GM23338 (cell line): ENCODE results near the gene WDR75. TPM values are rescaled to one million over a fixed set of nuclear protein-coding genes. Genes with fewer than 3 reads are reported as not detected.

ENCODE experiments used
- ATAC-seq: fragments of 200-7000 bp; cut with Tn5 transposase; 3 replicates; pipeline ENCODE4 v1.9.1; 2020
- DNase-seq: peaks from one replicate; pipeline ENCODE4 v3.0.0-alpha.2; 2015; ENCODE audit warnings: low spot score
- H2AFZ ChIP-seq: fragments of 200-600 bp; sonication (generic); 2 replicates; pipeline ENCODE4 v1.8.0; 2016; ENCODE audit warnings: antibody characterized with exemption, mild to moderate bottlenecking, moderate library complexity
- H3F3A ChIP-seq: fragments of 200-600 bp; sonication (generic); replicated peaks from 2 replicates; pipeline ENCODE4 v1.8.0; 2017; ENCODE audit warnings: antibody characterized with exemption, mixed run types, low read depth
- H3K27ac ChIP-seq: fragments of 200-600 bp; sonication (generic); 2 replicates; pipeline ENCODE4 v1.6.1; 2016; ENCODE audit warnings: low read depth
- H3K27me3 ChIP-seq: fragments of 200-600 bp; sonication (generic); 2 replicates; pipeline ENCODE4 v1.8.0; 2016; ENCODE audit warnings: mild to moderate bottlenecking, mixed run types, moderate library complexity; ENCODE audit not compliant: insufficient read depth
- H3K36me3 ChIP-seq: fragments of 200-600 bp; sonication (generic); 2 replicates; pipeline ENCODE4 v1.8.0; 2016; ENCODE audit warnings: mild to moderate bottlenecking; ENCODE audit not compliant: insufficient read depth
- H3K4me1 ChIP-seq: fragments of 200-600 bp; sonication (generic); 2 replicates; pipeline ENCODE4 v1.8.0; 2016; ENCODE audit warnings: mild to moderate bottlenecking, moderate library complexity; ENCODE audit not compliant: insufficient read depth
- H3K4me2 ChIP-seq: fragments of 200-600 bp; sonication (generic); 2 replicates; pipeline ENCODE4 v1.7.1; 2017; ENCODE audit warnings: mixed run types
- H3K4me3 ChIP-seq: fragments of 200-600 bp; sonication (generic); 2 replicates; pipeline ENCODE4 v1.6.1; 2016; ENCODE audit warnings: mixed run types
- H3K79me2 ChIP-seq: fragments of 200-600 bp; sonication (generic); replicated peaks from 2 replicates; pipeline ENCODE4 v1.8.0; 2017; ENCODE audit warnings: mild to moderate bottlenecking; ENCODE audit not compliant: insufficient read depth
- H3K9me2 ChIP-seq: fragments of 200-600 bp; sonication (generic); 2 replicates; pipeline ENCODE4 v1.8.0; 2017; ENCODE audit not compliant: insufficient read depth
- H4K20me1 ChIP-seq: fragments of 200-600 bp; sonication (generic); replicated peaks from 2 replicates; pipeline ENCODE4 v1.8.0; 2017; ENCODE audit warnings: mild to moderate bottlenecking; ENCODE audit not compliant: insufficient read depth
- H3K27ac Mint-ChIP-seq: 2 replicates; pipeline ENCODE4 v1.8.0; 2020; ENCODE audit warnings: inconsistent platforms, mild to moderate bottlenecking, moderate library complexity, mixed read lengths
- H3K27me3 Mint-ChIP-seq: 3 replicates; pipeline ENCODE4 v1.8.0; 2022; ENCODE audit warnings: low read depth, mild to moderate bottlenecking, moderate library complexity, mixed read lengths, inconsistent platforms; ENCODE audit not compliant: insufficient read depth, poor library complexity
- H3K36me3 Mint-ChIP-seq: 3 replicates; pipeline ENCODE4 v1.8.0; 2021; ENCODE audit warnings: low read depth, mild to moderate bottlenecking, inconsistent platforms, moderate library complexity, mixed read lengths
- H3K4me1 Mint-ChIP-seq: 3 replicates; pipeline ENCODE4 v1.8.0; 2020; ENCODE audit warnings: mild to moderate bottlenecking, inconsistent platforms, mixed read lengths
- H3K4me3 Mint-ChIP-seq: 3 replicates; pipeline ENCODE4 v1.8.0; 2021; ENCODE audit warnings: moderate library complexity, mild to moderate bottlenecking, inconsistent platforms, mixed read lengths
- H3K9me3 Mint-ChIP-seq: 3 replicates; pipeline ENCODE4 v1.8.0; 2020; ENCODE audit warnings: moderate library complexity, mild to moderate bottlenecking, inconsistent platforms, mixed read lengths
- CREB1 ChIP-seq: fragments of 250-450 bp; sonication (Bioruptor Pico); IDR thresholded peaks from 2 replicates; pipeline ENCODE4 v1.5.0; 2020; ENCODE audit warnings: low read depth, mild to moderate bottlenecking, moderate library complexity
- CTCF ChIP-seq, 2 experiments: fragments of 200-600 bp in 1 of 2; sonication (generic) in 1 of 2; conservative IDR thresholded peaks; 2 replicates each; pipeline versions ENCODE4 v1.5.1 to v1.6.1; 2016 to 2017; ENCODE audit warnings: antibody characterized with exemption in 2 of 2, low read depth in 2 of 2, mild to moderate bottlenecking in 2 of 2, moderate library complexity in 1 of 2
- EZH2 ChIP-seq: fragments of 200-600 bp; sonication (generic); IDR thresholded peaks from one replicate; pipeline ENCODE4 v1.8.0; 2017; ENCODE audit warnings: antibody characterized with exemption, mild to moderate bottlenecking, low read depth; ENCODE audit not compliant: unreplicated experiment
- EZH2phosphoT487 ChIP-seq: fragments of 200-600 bp; sonication (generic); IDR thresholded peaks from one replicate; pipeline ENCODE4 v1.8.1; 2018; ENCODE audit warnings: antibody characterized with exemption; ENCODE audit not compliant: unreplicated experiment
- JUNB ChIP-seq: IDR thresholded peaks from one replicate; pipeline ENCODE4 v1.6.1; 2016; ENCODE audit warnings: antibody characterized with exemption; ENCODE audit not compliant: unreplicated experiment
- NANOG ChIP-seq: IDR thresholded peaks from 2 replicates; pipeline ENCODE4 v1.6.1; 2016; ENCODE audit warnings: antibody characterized with exemption, borderline replicate concordance
- POLR2AphosphoS5 ChIP-seq: IDR thresholded peaks from 2 replicates; pipeline ENCODE4 v1.6.1; 2016; ENCODE audit warnings: antibody characterized with exemption, low read depth
- STAT1 ChIP-seq: IDR thresholded peaks from one replicate; pipeline ENCODE4 v1.6.1; 2016; ENCODE audit warnings: antibody characterized with exemption; ENCODE audit not compliant: unreplicated experiment
- ZNF114 ChIP-seq: fragments of 250-450 bp; sonication (Bioruptor Pico); IDR thresholded peaks from 2 replicates; pipeline ENCODE4 v1.5.0; 2020; ENCODE audit warnings: mild to moderate bottlenecking, moderate library complexity
- ZNF331 ChIP-seq: fragments of 250-450 bp; sonication (Bioruptor Pico); IDR thresholded peaks from 2 replicates; pipeline ENCODE4 v1.5.0; 2020; ENCODE audit warnings: low read depth, mild to moderate bottlenecking, moderate library complexity
- polyA plus RNA-seq: library from polyadenylated mRNA; unstranded; fragments of >200 nt; fragmentation: Nextera tagmentation; extraction: Ambion mirVana; gene quantifications from 2 replicates; pipeline ENCODE4 v1.2.1, GENCODE V29; 2016
- total RNA-seq: library from RNA; depleted of rRNA; stranded (reverse); fragments of >200 nt; shearing (Covaris generic); gene quantifications from 2 replicates; pipeline ENCODE4 v1.2.3, GENCODE V29; 2014
- TF ChIP-seq, protein P1 (sequence below): IDR thresholded peaks from one replicate; pipeline ENCODE4 v1.6.1; 2018; ENCODE audit warnings: antibody characterized with exemption; ENCODE audit not compliant: unreplicated experiment

Gene WDR75
- total and polyA plus RNA-seq, 2 experiments from 2014 or later, result 57.2 to 80.9 TPM

- TF ChIP-seq, protein P1, sequence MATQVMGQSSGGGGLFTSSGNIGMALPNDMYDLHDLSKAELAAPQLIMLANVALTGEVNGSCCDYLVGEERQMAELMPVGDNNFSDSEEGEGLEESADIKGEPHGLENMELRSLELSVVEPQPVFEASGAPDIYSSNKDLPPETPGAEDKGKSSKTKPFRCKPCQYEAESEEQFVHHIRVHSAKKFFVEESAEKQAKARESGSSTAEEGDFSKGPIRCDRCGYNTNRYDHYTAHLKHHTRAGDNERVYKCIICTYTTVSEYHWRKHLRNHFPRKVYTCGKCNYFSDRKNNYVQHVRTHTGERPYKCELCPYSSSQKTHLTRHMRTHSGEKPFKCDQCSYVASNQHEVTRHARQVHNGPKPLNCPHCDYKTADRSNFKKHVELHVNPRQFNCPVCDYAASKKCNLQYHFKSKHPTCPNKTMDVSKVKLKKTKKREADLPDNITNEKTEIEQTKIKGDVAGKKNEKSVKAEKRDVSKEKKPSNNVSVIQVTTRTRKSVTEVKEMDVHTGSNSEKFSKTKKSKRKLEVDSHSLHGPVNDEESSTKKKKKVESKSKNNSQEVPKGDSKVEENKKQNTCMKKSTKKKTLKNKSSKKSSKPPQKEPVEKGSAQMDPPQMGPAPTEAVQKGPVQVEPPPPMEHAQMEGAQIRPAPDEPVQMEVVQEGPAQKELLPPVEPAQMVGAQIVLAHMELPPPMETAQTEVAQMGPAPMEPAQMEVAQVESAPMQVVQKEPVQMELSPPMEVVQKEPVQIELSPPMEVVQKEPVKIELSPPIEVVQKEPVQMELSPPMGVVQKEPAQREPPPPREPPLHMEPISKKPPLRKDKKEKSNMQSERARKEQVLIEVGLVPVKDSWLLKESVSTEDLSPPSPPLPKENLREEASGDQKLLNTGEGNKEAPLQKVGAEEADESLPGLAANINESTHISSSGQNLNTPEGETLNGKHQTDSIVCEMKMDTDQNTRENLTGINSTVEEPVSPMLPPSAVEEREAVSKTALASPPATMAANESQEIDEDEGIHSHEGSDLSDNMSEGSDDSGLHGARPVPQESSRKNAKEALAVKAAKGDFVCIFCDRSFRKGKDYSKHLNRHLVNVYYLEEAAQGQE, result no peak
- TF ChIP-seq EZH2, result no peak
- TF ChIP-seq CREB1 (CRISPR knock-in tag), result no peak
- TF ChIP-seq POLR2AphosphoS5, result no peak
- no peak for TF ChIP-seq EZH2phosphoT487
- TF ChIP-seq STAT1, result no peak
- TF ChIP-seq ZNF114 (CRISPR knock-in tag), result no peak
- TF ChIP-seq ZNF331 (CRISPR knock-in tag), result no peak
- no peak for TF ChIP-seq CTCF (conservative IDR thresholded peaks at IDR 0.05; ENCODE audit: low read depth in 2 of 2)
These were observed 32.1 kb upstream of the WDR75 start (continued) for GRCh38 chr2:189409131-189409530.

DNA sequence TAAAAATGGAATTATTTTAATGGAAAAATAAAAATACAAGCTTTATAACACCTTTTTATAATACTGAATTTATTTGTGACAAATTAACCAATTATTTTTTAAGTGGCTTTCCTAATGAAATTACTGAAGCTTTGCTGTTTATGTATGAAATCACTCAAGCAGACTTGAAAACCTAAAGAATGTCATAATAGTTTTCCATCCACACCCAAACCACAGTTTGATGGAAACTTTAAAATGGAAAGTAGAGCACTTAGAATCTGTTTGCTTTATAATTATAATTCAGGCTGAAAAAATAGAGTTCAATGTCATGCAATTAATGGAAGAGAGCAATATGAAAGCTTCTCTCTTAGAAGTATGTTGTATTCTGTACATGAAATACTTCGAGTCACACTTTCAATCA, 31.6 kb upstream of the WDR75 start:
- Histone ChIP-seq H3K27me3 (no peaks in the 10 kb centered on the region), H3K79me2 (no peaks in the 10 kb centered on the region), H3K36me3 (no peaks in the 10 kb centered on the region), H3K4me1 (peaks cover 10% of the 10 kb centered on the region; the same call in 1 of the 2 replicates), H3K27ac (no peak overlapping the region), H3K9me2 (no peaks in the 10 kb centered on the region), H3F3A (no peaks in the 10 kb centered on the region), H3K4me2 (no peak overlapping the region), H3K4me3 (no peak overlapping the region), H2AFZ (no peak overlapping the region), H4K20me1 (no peaks in the 10 kb centered on the region)
- Mint-ChIP-seq H3K27ac (no peak overlapping the region), H3K4me3 (no peak overlapping the region), H3K36me3 (no peaks in the 10 kb centered on the region), H3K9me3 (no peaks in the 10 kb centered on the region), H3K4me1 (peaks cover 18% of the 10 kb centered on the region), H3K27me3 (no peaks in the 10 kb centered on the region)
- TF ChIP-seq CTCF (conservative IDR thresholded peaks at IDR 0.05; ENCODE audit: low read depth in 2 of 2) (no peak), STAT1 (no peak), NANOG (no peak), POLR2AphosphoS5 (no peak), CREB1 (CRISPR knock-in tag) (no peak), JUNB (no peak), EZH2 (no peak)
- TF ChIP-seq, protein P1, result no peak
- ATAC-seq (no peak), DNase-seq (no peak)
